ENCODE data around the gene C3orf33. TPM values are rescaled to one million over a fixed set of nuclear protein-coding genes. Genes with fewer than 3 reads are reported as not detected.

Gene C3orf33
- total and polyA plus RNA-seq, 9 of the 15 experiments (the other 6 are each of a cell fraction or from before 2014, with no cell fraction given) = 4.1 to 10.2 (median 6.0) TPM

DNA sequence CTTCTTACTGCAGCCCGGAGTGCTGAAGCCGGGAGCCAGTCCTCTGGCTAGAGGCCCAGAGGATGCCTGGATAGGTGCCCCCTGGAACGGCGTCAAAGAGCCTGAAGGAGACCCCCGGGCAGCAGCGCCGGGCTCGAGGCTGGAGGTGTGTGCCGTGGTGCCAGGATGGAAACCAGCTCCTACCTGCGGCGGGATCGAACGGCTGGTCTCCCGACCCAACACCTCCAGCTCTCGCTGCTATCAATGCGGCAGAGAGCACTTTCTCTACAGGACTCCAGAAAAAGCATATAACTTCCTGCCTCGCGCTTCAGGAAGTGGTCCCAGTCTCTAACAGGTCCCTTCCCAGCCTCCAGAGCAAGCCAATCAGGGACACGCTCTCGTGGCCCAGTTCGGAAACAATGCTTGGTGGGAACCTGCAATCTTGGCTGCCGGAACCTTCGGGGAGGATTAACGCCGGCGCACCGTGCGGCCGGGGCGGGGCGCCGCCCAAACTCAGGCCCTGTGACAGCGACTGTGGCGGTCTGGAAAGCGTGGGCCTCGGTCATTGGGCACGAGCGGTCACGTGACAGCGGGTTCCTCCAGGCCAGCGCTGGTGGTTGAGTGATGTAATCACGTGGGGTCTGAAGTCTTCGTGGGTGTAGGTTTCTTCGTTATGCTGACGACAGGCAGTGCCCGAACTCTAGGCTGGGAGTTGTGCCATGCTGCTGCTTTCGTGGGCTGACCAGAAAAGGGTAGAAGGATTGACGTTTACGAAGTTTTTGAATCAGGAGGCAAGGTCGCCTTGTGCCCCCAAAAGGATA lies 48.3 kb upstream of the C3orf33 start, which contains the start of gene SLC33A1 (continued):
- TF ChIP-seq, protein P1, sequence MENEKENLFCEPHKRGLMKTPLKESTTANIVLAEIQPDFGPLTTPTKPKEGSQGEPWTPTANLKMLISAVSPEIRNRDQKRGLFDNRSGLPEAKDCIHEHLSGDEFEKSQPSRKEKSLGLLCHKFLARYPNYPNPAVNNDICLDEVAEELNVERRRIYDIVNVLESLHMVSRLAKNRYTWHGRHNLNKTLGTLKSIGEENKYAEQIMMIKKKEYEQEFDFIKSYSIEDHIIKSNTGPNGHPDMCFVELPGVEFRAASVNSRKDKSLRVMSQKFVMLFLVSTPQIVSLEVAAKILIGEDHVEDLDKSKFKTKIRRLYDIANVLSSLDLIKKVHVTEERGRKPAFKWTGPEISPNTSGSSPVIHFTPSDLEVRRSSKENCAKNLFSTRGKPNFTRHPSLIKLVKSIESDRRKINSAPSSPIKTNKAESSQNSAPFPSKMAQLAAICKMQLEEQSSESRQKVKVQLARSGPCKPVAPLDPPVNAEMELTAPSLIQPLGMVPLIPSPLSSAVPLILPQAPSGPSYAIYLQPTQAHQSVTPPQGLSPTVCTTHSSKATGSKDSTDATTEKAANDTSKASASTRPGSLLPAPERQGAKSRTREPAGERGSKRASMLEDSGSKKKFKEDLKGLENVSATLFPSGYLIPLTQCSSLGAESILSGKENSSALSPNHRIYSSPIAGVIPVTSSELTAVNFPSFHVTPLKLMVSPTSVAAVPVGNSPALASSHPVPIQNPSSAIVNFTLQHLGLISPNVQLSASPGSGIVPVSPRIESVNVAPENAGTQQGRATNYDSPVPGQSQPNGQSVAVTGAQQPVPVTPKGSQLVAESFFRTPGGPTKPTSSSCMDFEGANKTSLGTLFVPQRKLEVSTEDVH (IDR thresholded peaks at IDR 0.05; ENCODE audit: low read depth, partially characterized antibody) = peak; percentile 94
- TF ChIP-seq MYBL2 (IDR thresholded peaks at IDR 0.05; ENCODE audit: low read depth) = peak; percentile 9; the same call in 1 of the 2 replicates
- no peak for TF ChIP-seq MYBL2 (CRISPR knock-in tag; IDR thresholded peaks at IDR 0.05; ENCODE audit: borderline replicate concordance)
- TF ChIP-seq ZNF75A (CRISPR knock-in tag; IDR thresholded peaks at IDR 0.05) = no peak
- TF ChIP-seq, protein P2, sequence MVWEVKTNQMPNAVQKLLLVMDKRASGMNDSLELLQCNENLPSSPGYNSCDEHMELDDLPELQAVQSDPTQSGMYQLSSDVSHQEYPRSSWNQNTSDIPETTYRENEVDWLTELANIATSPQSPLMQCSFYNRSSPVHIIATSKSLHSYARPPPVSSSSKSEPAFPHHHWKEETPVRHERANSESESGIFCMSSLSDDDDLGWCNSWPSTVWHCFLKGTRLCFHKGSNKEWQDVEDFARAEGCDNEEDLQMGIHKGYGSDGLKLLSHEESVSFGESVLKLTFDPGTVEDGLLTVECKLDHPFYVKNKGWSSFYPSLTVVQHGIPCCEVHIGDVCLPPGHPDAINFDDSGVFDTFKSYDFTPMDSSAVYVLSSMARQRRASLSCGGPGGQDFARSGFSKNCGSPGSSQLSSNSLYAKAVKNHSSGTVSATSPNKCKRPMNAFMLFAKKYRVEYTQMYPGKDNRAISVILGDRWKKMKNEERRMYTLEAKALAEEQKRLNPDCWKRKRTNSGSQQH (CRISPR knock-in tag; IDR thresholded peaks at IDR 0.05) = no peak
- peak; percentile 92 for TF ChIP-seq CTBP1 (IDR thresholded peaks at IDR 0.05; ENCODE audit: borderline replicate concordance)
- TF ChIP-seq RBFOX2 (IDR thresholded peaks at IDR 0.05; ENCODE audit: low read depth, low read length) = peak; percentile 96
- TF ChIP-seq, protein P3, sequence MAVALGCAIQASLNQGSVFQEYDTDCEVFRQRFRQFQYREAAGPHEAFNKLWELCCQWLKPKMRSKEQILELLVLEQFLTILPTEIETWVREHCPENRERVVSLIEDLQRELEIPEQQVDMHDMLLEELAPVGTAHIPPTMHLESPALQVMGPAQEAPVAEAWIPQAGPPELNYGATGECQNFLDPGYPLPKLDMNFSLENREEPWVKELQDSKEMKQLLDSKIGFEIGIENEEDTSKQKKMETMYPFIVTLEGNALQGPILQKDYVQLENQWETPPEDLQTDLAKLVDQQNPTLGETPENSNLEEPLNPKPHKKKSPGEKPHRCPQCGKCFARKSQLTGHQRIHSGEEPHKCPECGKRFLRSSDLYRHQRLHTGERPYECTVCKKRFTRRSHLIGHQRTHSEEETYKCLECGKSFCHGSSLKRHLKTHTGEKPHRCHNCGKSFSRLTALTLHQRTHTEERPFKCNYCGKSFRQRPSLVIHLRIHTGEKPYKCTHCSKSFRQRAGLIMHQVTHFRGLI (CRISPR knock-in tag; IDR thresholded peaks at IDR 0.05) = no peak
- TF ChIP-seq, protein P4, sequence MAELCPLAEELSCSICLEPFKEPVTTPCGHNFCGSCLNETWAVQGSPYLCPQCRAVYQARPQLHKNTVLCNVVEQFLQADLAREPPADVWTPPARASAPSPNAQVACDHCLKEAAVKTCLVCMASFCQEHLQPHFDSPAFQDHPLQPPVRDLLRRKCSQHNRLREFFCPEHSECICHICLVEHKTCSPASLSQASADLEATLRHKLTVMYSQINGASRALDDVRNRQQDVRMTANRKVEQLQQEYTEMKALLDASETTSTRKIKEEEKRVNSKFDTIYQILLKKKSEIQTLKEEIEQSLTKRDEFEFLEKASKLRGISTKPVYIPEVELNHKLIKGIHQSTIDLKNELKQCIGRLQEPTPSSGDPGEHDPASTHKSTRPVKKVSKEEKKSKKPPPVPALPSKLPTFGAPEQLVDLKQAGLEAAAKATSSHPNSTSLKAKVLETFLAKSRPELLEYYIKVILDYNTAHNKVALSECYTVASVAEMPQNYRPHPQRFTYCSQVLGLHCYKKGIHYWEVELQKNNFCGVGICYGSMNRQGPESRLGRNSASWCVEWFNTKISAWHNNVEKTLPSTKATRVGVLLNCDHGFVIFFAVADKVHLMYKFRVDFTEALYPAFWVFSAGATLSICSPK (IDR thresholded peaks at IDR 0.05; ENCODE audit: borderline replicate concordance) = no peak
- TF ChIP-seq NFYB (IDR thresholded peaks at IDR 0.05; ENCODE audit: extremely low read depth, insufficient read length) = peak; percentile 59
- TF ChIP-seq HDAC2 (IDR thresholded peaks at IDR 0.05) = 0 out of 2 replicates have a peak, but pooled peaks have one; percentile 44
- TF ChIP-seq DMBX1 (CRISPR knock-in tag; IDR thresholded peaks at IDR 0.05; ENCODE audit: borderline replicate concordance) = peak; percentile 75
- TF ChIP-seq PHTF2 (CRISPR knock-in tag; IDR thresholded peaks at IDR 0.05) = no peak
- TF ChIP-seq SAFB2 (IDR thresholded peaks at IDR 0.05; ENCODE audit: borderline replicate concordance, low read depth, low read length, severe bottlenecking) = no peak
- TF ChIP-seq, protein P5, sequence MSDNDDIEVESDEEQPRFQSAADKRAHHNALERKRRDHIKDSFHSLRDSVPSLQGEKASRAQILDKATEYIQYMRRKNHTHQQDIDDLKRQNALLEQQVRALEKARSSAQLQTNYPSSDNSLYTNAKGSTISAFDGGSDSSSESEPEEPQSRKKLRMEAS (CRISPR knock-in tag; IDR thresholded peaks at IDR 0.05) = peak; percentile 94
- no peak for TF ChIP-seq ZNF780A (CRISPR knock-in tag; IDR thresholded peaks at IDR 0.05)
- TF ChIP-seq NCOA4 (IDR thresholded peaks at IDR 0.05; ENCODE audit: partially characterized antibody) = no peak
- TF ChIP-seq, protein P6, sequence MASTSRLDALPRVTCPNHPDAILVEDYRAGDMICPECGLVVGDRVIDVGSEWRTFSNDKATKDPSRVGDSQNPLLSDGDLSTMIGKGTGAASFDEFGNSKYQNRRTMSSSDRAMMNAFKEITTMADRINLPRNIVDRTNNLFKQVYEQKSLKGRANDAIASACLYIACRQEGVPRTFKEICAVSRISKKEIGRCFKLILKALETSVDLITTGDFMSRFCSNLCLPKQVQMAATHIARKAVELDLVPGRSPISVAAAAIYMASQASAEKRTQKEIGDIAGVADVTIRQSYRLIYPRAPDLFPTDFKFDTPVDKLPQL (IDR thresholded peaks at IDR 0.05; ENCODE audit: extremely low read depth, insufficient read length) = no peak
- no peak for TF ChIP-seq ZNF764 (CRISPR knock-in tag; IDR thresholded peaks at IDR 0.05; ENCODE audit: low read depth)
